Keratinocyte (primary cell): ENCODE data around the gene WDR83.

Source experiments
- CTCF ChIP-seq, 3 experiments: IDR thresholded peaks in 1 of 3; conservative IDR thresholded peaks in 1 of 3; optimal IDR thresholded peaks in 1 of 3; 2 replicates in 2 of 3; 3 replicates in 1 of 3; pipeline versions ENCODE3 to v1.5.1; 2011; ENCODE audit warnings: low read length in 3 of 3, mild to moderate bottlenecking in 3 of 3, moderate library complexity in 2 of 3, control low read depth in 1 of 3, inconsistent platforms in 1 of 3; ENCODE audit not compliant: insufficient read depth in 2 of 3; ENCODE audit errors: extremely low read depth in 1 of 3
- EZH2 ChIP-seq: IDR thresholded peaks from one replicate; pipeline ENCODE4 v1.6.1; 2012; ENCODE audit warnings: inconsistent platforms, mild to moderate bottlenecking, low read length, moderate library complexity

- no peak for TF ChIP-seq CTCF (optimal IDR thresholded peaks at IDR 0.05 in 1 of 3, IDR thresholded peaks at IDR 0.05 in 1 of 3, conservative IDR thresholded peaks at IDR 0.05 in 1 of 3; ENCODE audit: extremely low read depth in 1 of 3, insufficient read depth in 2 of 3, low read length in 3 of 3)
- TF ChIP-seq EZH2 = no peak
These were observed 39.6 kb upstream of the WDR83 start for GRCh38 chr19:12626958-12627357.
